Keratinocyte (primary cell): Measurements from ENCODE around the gene AMMECR1. TPM values are rescaled to one million over a fixed set of nuclear protein-coding genes. Genes with fewer than 3 reads are reported as not detected.

Experiments used
- DNase-seq: peaks from one replicate; pipeline ENCODE4 v3.0.0-alpha.2; 2011; ENCODE audit warnings: low read depth, missing footprints, low spot score
- FAIRE-seq: peaks from 2 replicates; lab custom pipeline; 2011; peaks lifted over from hg19 to GRCh38; lab: Jason Lieb, UNC
- H2AFZ ChIP-seq: 2 replicates; pipeline ENCODE4 v1.6.0; 2012; ENCODE audit warnings: low read length, control low read depth, inconsistent platforms; ENCODE audit not compliant: control insufficient read depth
- H3K27ac ChIP-seq: 2 replicates; pipeline ENCODE4 v1.5.1; 2011; ENCODE audit warnings: low read length; ENCODE audit not compliant: control insufficient read depth, insufficient read depth
- H3K27me3 ChIP-seq: 3 replicates; pipeline ENCODE4 v1.6.0; 2011; ENCODE audit warnings: low read length; ENCODE audit not compliant: control insufficient read depth, insufficient read depth; ENCODE audit errors: extremely low read depth
- H3K36me3 ChIP-seq, 2 experiments: 2 replicates in 1 of 2; 3 replicates in 1 of 2; pipeline ENCODE4 v1.5.1; 2011; ENCODE audit warnings: low read length in 2 of 2, mild to moderate bottlenecking in 1 of 2; ENCODE audit not compliant: control insufficient read depth in 2 of 2, insufficient read depth in 2 of 2; ENCODE audit errors: extremely low read depth in 1 of 2
- H3K4me1 ChIP-seq: 3 replicates; pipeline ENCODE4 v1.5.1; 2011; ENCODE audit warnings: low read length; ENCODE audit not compliant: control insufficient read depth, insufficient read depth; ENCODE audit errors: extremely low read depth
- H3K4me2 ChIP-seq: 3 replicates; pipeline ENCODE4 v1.6.0; 2011; ENCODE audit warnings: low read depth, low read length; ENCODE audit not compliant: control insufficient read depth, insufficient read depth; ENCODE audit errors: extremely low read depth
- H3K4me3 ChIP-seq, 3 experiments: fragments of 200-600 bp in 1 of 3; sonication (generic) in 1 of 3; 2 replicates in 2 of 3; 3 replicates in 1 of 3; pipeline ENCODE4 v1.5.1; 2011 to 2016; ENCODE audit warnings: low read length in 3 of 3, mild to moderate bottlenecking in 3 of 3, control low read depth in 2 of 3, inconsistent platforms in 1 of 3, low read depth in 1 of 3, mixed read lengths in 1 of 3, mixed run types in 1 of 3, moderate library complexity in 1 of 3; ENCODE audit not compliant: control insufficient read depth in 2 of 3, insufficient read depth in 2 of 3; ENCODE audit errors: extremely low read depth in 1 of 3
- H3K79me2 ChIP-seq: 2 replicates; pipeline ENCODE4 v1.6.0; 2012; ENCODE audit warnings: low read length; ENCODE audit not compliant: control insufficient read depth, insufficient read depth
- H3K9ac ChIP-seq: 3 replicates; pipeline ENCODE4 v1.6.0; 2011; ENCODE audit warnings: low read length; ENCODE audit not compliant: control insufficient read depth, insufficient read depth; ENCODE audit errors: extremely low read depth
- H3K9me1 ChIP-seq: 3 replicates; pipeline ENCODE4 v1.6.0; 2011; ENCODE audit warnings: low read length; ENCODE audit not compliant: control insufficient read depth, insufficient read depth; ENCODE audit errors: extremely low read depth
- H3K9me3 ChIP-seq: 2 replicates; pipeline ENCODE4 v1.5.1; 2012; ENCODE audit warnings: low read depth, low read length; ENCODE audit not compliant: control insufficient read depth
- H4K20me1 ChIP-seq: 3 replicates; pipeline ENCODE4 v1.6.0; 2011; ENCODE audit warnings: low read length; ENCODE audit not compliant: control insufficient read depth, insufficient read depth; ENCODE audit errors: extremely low read depth
- CTCF ChIP-seq, 3 experiments: IDR thresholded peaks in 1 of 3; conservative IDR thresholded peaks in 1 of 3; optimal IDR thresholded peaks in 1 of 3; 2 replicates in 2 of 3; 3 replicates in 1 of 3; pipeline versions ENCODE3 to v1.5.1; 2011; ENCODE audit warnings: low read length in 3 of 3, mild to moderate bottlenecking in 3 of 3, moderate library complexity in 2 of 3, control low read depth in 1 of 3, inconsistent platforms in 1 of 3; ENCODE audit not compliant: insufficient read depth in 2 of 3; ENCODE audit errors: extremely low read depth in 1 of 3
- EZH2 ChIP-seq: IDR thresholded peaks from one replicate; pipeline ENCODE4 v1.6.1; 2012; ENCODE audit warnings: inconsistent platforms, mild to moderate bottlenecking, low read length, moderate library complexity
- dilution Hi-C: fragments of 300-500 bp; cut with MboI; formaldehyde crosslinking; loops from one replicate; pipeline ENCODE4 v1.7.0; 2020; ENCODE audit warnings: low sequenced_read_pairs; ENCODE audit not compliant: extremely low pct_ligation_motif_present
- polyA plus RNA-seq, 5 experiments: library from polyadenylated mRNA; depleted of rRNA in 3 of 5; stranded (reverse) in 3 of 5; stranded (forward) in 1 of 5; unstranded in 1 of 5; fragments of >200 nt; gene quantifications; 1 replicate in 1 of 5; 2 replicates in 3 of 5; 3 replicates in 1 of 5; pipeline versions ENCODE4 v1.2.1 to v1.2.3, GENCODE V29; 2011 to 2012; ENCODE audit warnings: missing spikeins in 2 of 5, low read depth in 1 of 5, low replicate concordance in 1 of 5

The AMMECR1 gene
- polyA plus RNA-seq, 1 donor (not counting 4 experiments of a cell fraction or from before 2014, with no cell fraction given): 15.5 TPM

GRCh38 chrX:110162131-110162530 is 155.8 kb downstream of the AMMECR1 start:
- H2AFZ ChIP-seq: no peak overlapping the region
- peaks cover 3% of the 10 kb centered on the region for H4K20me1 ChIP-seq
- H3K4me2 ChIP-seq: no peak overlapping the region
- FAIRE-seq (no peak), DNase-seq (no peak)
- H3K27ac ChIP-seq: no peak overlapping the region
- peaks cover 2% of the 10 kb centered on the region for H3K9me1 ChIP-seq
- peaks cover 3% of the 10 kb centered on the region for H3K27me3 ChIP-seq
- no peak for TF ChIP-seq EZH2
- TF ChIP-seq CTCF (optimal IDR thresholded peaks at IDR 0.05 in 1 of 3, IDR thresholded peaks at IDR 0.05 in 1 of 3, conservative IDR thresholded peaks at IDR 0.05 in 1 of 3; ENCODE audit: extremely low read depth in 1 of 3, insufficient read depth in 2 of 3, low read length in 3 of 3): no peak
- peaks cover 11% of the 10 kb centered on the region for H3K4me1 ChIP-seq
- no peak overlapping the region for H3K4me3 ChIP-seq
- dilution Hi-C loops: no loop called here
- peaks cover 0 to 4% of the 10 kb centered on the region in 2 experiments for H3K36me3 ChIP-seq
- H3K79me2 ChIP-seq: no peaks in the 10 kb centered on the region
- no peaks in the 10 kb centered on the region for H3K9me3 ChIP-seq
- H3K9ac ChIP-seq: no peak overlapping the region

GRCh38 chrX:110161361-110161686 is 156.6 kb downstream of the AMMECR1 start:
- Histone ChIP-seq H3K4me3 (no peak overlapping the region), H3K9me1 (peaks cover 2% of the 10 kb centered on the region), H3K4me1 (peaks cover 11% of the 10 kb centered on the region), H3K27me3 (peaks cover 3% of the 10 kb centered on the region), H3K79me2 (no peaks in the 10 kb centered on the region), H3K27ac (peak overlapping the region; percentile 70), H4K20me1 (peaks cover 3% of the 10 kb centered on the region), H3K36me3 (peaks cover 0 to 4% of the 10 kb centered on the region in 2 experiments), H3K9ac (peak overlapping the region; percentile 45), H2AFZ (no peak overlapping the region), H3K4me2 (no peak overlapping the region), H3K9me3 (no peaks in the 10 kb centered on the region)
- no peak for TF ChIP-seq CTCF (optimal IDR thresholded peaks at IDR 0.05 in 1 of 3, IDR thresholded peaks at IDR 0.05 in 1 of 3, conservative IDR thresholded peaks at IDR 0.05 in 1 of 3; ENCODE audit: extremely low read depth in 1 of 3, insufficient read depth in 2 of 3, low read length in 3 of 3)
- no peak for TF ChIP-seq EZH2
- DNase-seq: no peak
- no peak for FAIRE-seq
- dilution Hi-C loops: no loop called here
